Thymus (tissue), 11 donors: ENCODE data around the gene PLEKHA3. TPM values are rescaled to one million over a fixed set of nuclear protein-coding genes. Genes with fewer than 3 reads are reported as not detected.
"Not testable (repeated sequence)": the region's sequence is repeated elsewhere in the genome, so short reads cannot be mapped to it uniquely, and the experiment has no call there.

Source experiments
- DNase-seq, 9 donors: peaks; one replicate each; pipeline ENCODE4 v3.0.0-alpha.2; 2013; ENCODE audit warnings: low spot score in 9 of 9, low read depth in 6 of 9, missing footprints in 1 of 9
- H3K27ac ChIP-seq, 2 donors: one replicate each; pipeline ENCODE4 v1.5.1; 2013; ENCODE audit warnings: control low read depth in 1 of 2, low read depth in 1 of 2, low read length in 1 of 2, mild to moderate bottlenecking in 1 of 2, moderate library complexity in 1 of 2
- H3K27me3 ChIP-seq, 2 donors: one replicate each; pipeline ENCODE4 v1.5.1; 2013; ENCODE audit warnings: low read length in 1 of 2; ENCODE audit not compliant: control insufficient read depth in 2 of 2, insufficient read depth in 1 of 2
- H3K36me3 ChIP-seq, 2 donors: one replicate each; pipeline ENCODE4 v1.5.1; 2013; ENCODE audit warnings: low read length in 1 of 2, mild to moderate bottlenecking in 1 of 2, moderate library complexity in 1 of 2; ENCODE audit not compliant: control insufficient read depth in 2 of 2, insufficient read depth in 2 of 2
- H3K4me1 ChIP-seq, 2 donors: one replicate each; pipeline ENCODE4 v1.5.1; 2013; ENCODE audit warnings: low read length in 2 of 2; ENCODE audit not compliant: control insufficient read depth in 2 of 2, insufficient read depth in 2 of 2
- H3K4me3 ChIP-seq, 2 donors: one replicate each; pipeline ENCODE4 v1.5.1; 2013; ENCODE audit warnings: low read length in 2 of 2, control low read depth in 1 of 2, mild to moderate bottlenecking in 1 of 2
- H3K9me3 ChIP-seq, 2 donors: one replicate each; pipeline ENCODE4 v1.5.1; 2013; ENCODE audit warnings: low read length in 1 of 2, mild to moderate bottlenecking in 1 of 2; ENCODE audit not compliant: control insufficient read depth in 2 of 2, insufficient read depth in 1 of 2
- WGBS: extraction: QIAGEN DNeasy Blood & Tissue Kit; methylation state at CpG from one replicate; pipeline ENCODE4 v1.1.7; 2013; 5-methylcytosine and 5-hydroxymethylcytosine counted together
- polyA plus RNA-seq: library from polyadenylated mRNA; stranded (reverse); fragments of 200-250 nt; gene quantifications from one replicate; pipeline ENCODE4 v1.2.3, GENCODE V29; 2013
- total RNA-seq: library from RNA; stranded (reverse); fragments of 120-200 nt; gene quantifications from one replicate; pipeline ENCODE4 v1.2.4, GENCODE V29; 2013
- donor health status: healthy.

The PLEKHA3 gene
- total and polyA plus RNA-seq, 2 donors = 3.8 to 8.4 TPM

- not testable (repeated sequence) for H3K27me3 ChIP-seq, H3K27ac ChIP-seq, H3K36me3 ChIP-seq, DNase-seq, H3K9me3 ChIP-seq, H3K4me1 ChIP-seq, H3K4me3 ChIP-seq
- WGBS = 100% methylated on average over 1 of the region's 1 CpG
These were observed 45.2 kb downstream of the PLEKHA3 start for GRCh38 chr2:178525460-178525859.

- Histone ChIP-seq H3K27ac (no peak overlapping the region), H3K4me1 (peaks cover 0 to 4% of the 10 kb centered on the region in 2 donors), H3K36me3 (peaks cover under 1 to 5% of the 10 kb centered on the region in 2 donors), H3K27me3 (no peaks in the 10 kb centered on the region), H3K9me3 (peaks cover 0 to 6% of the 10 kb centered on the region in 2 donors), H3K4me3 (no peak overlapping the region)
- no peak for DNase-seq
- WGBS = 98% methylated on average over 4 of the region's 4 CpGs
These were observed 46.0 kb downstream of the PLEKHA3 start for GRCh38 chr2:178526256-178526655.

- no peaks in the 10 kb centered on the region for H3K27me3 ChIP-seq
- DNase-seq = no peak
- peaks cover 0 to 6% of the 10 kb centered on the region in 2 donors for H3K9me3 ChIP-seq
- H3K4me3 ChIP-seq = no peak overlapping the region
- no peak overlapping the region for H3K27ac ChIP-seq
- 96% methylated on average over 2 of the region's 2 CpGs for WGBS
- peaks cover 0 to 4% of the 10 kb centered on the region in 2 donors for H3K4me1 ChIP-seq
- peaks cover 14 to 19% of the 10 kb centered on the region in 2 donors for H3K36me3 ChIP-seq
These were observed 47.3 kb downstream of the PLEKHA3 start for GRCh38 chr2:178527592-178527991.

GRCh38 chr2:178528647-178529046 lies 48.4 kb downstream of the PLEKHA3 start:
- Histone ChIP-seq H3K4me3 (no peak overlapping the region), H3K4me1 (peaks cover 0 to 3% of the 10 kb centered on the region in 2 donors), H3K27me3 (no peaks in the 10 kb centered on the region), H3K27ac (no peak overlapping the region), H3K9me3 (no peaks in the 10 kb centered on the region), H3K36me3 (peaks cover 18 to 25% of the 10 kb centered on the region in 2 donors)
- WGBS = 98% methylated on average over 5 of the region's 5 CpGs
- DNase-seq = no peak

GRCh38 chr2:178529194-178529593 lies 48.9 kb downstream of the PLEKHA3 start:
- Histone ChIP-seq H3K27ac (no peak overlapping the region), H3K36me3 (peaks cover 18 to 30% of the 10 kb centered on the region in 2 donors)
- WGBS = 95% methylated on average over 2 of the region's 2 CpGs

GRCh38 chr2:178530131-178530530 lies 49.9 kb downstream of the PLEKHA3 start:
- H3K27ac ChIP-seq = no peak overlapping the region
- no peak overlapping the region for H3K4me3 ChIP-seq
- H3K27me3 ChIP-seq = no peaks in the 10 kb centered on the region
- no peaks in the 10 kb centered on the region for H3K9me3 ChIP-seq
- WGBS = 97% methylated on average over 2 of the region's 2 CpGs
- no peak for DNase-seq
- peaks cover 18 to 39% of the 10 kb centered on the region in 2 donors for H3K36me3 ChIP-seq
- H3K4me1 ChIP-seq = no peaks in the 10 kb centered on the region

More at GRCh38 chr2:178529194-178529593, 48.9 kb downstream of the PLEKHA3 start:
- no peaks in the 10 kb centered on the region for H3K9me3 ChIP-seq
- no peak overlapping the region for H3K4me3 ChIP-seq
- H3K27me3 ChIP-seq = no peaks in the 10 kb centered on the region
- no peak for DNase-seq
- no peaks in the 10 kb centered on the region for H3K4me1 ChIP-seq

- Histone ChIP-seq H3K27ac (no peak overlapping the region), H3K4me1 (no peaks in the 10 kb centered on the region), H3K9me3 (no peaks in the 10 kb centered on the region), H3K4me3 (no peak overlapping the region), H3K36me3 (peaks cover 18 to 44% of the 10 kb centered on the region in 2 donors), H3K27me3 (no peaks in the 10 kb centered on the region)
- DNase-seq = peak in 1 of 9 donors; percentile 15
- 93% methylated on average over 8 of the region's 8 CpGs for WGBS
These were observed 50.4 kb downstream of the PLEKHA3 start for GRCh38 chr2:178530625-178531142.

GRCh38 chr2:178531168-178531567 lies 50.9 kb downstream of the PLEKHA3 start:
- H3K27ac ChIP-seq = no peak overlapping the region
- DNase-seq = no peak
- WGBS = 96% methylated on average over 12 of the region's 12 CpGs
- no peaks in the 10 kb centered on the region for H3K4me1 ChIP-seq
- no peak overlapping the region for H3K4me3 ChIP-seq
- peaks cover 18 to 44% of the 10 kb centered on the region in 2 donors for H3K36me3 ChIP-seq
- H3K27me3 ChIP-seq = no peaks in the 10 kb centered on the region
- H3K9me3 ChIP-seq = no peaks in the 10 kb centered on the region

- peaks cover 30 to 66% of the 10 kb centered on the region in 2 donors for H3K36me3 ChIP-seq
- DNase-seq = no peak
- no peaks in the 10 kb centered on the region for H3K4me1 ChIP-seq
- H3K4me3 ChIP-seq = no peak overlapping the region
- H3K27me3 ChIP-seq = no peaks in the 10 kb centered on the region
- H3K27ac ChIP-seq = no peak overlapping the region
- no peaks in the 10 kb centered on the region for H3K9me3 ChIP-seq
- 93% methylated on average over 4 of the region's 4 CpGs for WGBS
These were observed 55.8 kb downstream of the PLEKHA3 start for GRCh38 chr2:178536037-178536436.
